ENCODE data around the gene TOR1B.

- TF ChIP-seq, protein P1, sequence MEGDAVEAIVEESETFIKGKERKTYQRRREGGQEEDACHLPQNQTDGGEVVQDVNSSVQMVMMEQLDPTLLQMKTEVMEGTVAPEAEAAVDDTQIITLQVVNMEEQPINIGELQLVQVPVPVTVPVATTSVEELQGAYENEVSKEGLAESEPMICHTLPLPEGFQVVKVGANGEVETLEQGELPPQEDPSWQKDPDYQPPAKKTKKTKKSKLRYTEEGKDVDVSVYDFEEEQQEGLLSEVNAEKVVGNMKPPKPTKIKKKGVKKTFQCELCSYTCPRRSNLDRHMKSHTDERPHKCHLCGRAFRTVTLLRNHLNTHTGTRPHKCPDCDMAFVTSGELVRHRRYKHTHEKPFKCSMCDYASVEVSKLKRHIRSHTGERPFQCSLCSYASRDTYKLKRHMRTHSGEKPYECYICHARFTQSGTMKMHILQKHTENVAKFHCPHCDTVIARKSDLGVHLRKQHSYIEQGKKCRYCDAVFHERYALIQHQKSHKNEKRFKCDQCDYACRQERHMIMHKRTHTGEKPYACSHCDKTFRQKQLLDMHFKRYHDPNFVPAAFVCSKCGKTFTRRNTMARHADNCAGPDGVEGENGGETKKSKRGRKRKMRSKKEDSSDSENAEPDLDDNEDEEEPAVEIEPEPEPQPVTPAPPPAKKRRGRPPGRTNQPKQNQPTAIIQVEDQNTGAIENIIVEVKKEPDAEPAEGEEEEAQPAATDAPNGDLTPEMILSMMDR (IDR thresholded peaks at IDR 0.05), result no peak
- TF ChIP-seq POLR2A (IDR thresholded peaks at IDR 0.05), result no peak
Observed at GRCh38 chr9:129786481-129786880, 16.5 kb upstream of the TOR1B start.
